ENCODE results near the gene TBC1D2B.
"Not testable (repeated sequence)": the region's sequence is repeated elsewhere in the genome, so short reads cannot be mapped to it uniquely, and the experiment has no call there.

Gene TBC1D2B

GRCh38 chr15:77970813-77971360 is 106.6 kb downstream of the TBC1D2B start:
- H3K18ac ChIP-seq (ENCODE audit: low read length); H3K14ac ChIP-seq (ENCODE audit: low read length); H4K12ac ChIP-seq (ENCODE audit: low read depth, low read length); H3K9me3 ChIP-seq (ENCODE audit: insufficient read depth, low read depth, low read length); H2BK120ac ChIP-seq (ENCODE audit: insufficient read depth, low read length, poor library complexity); H2AFZ ChIP-seq (ENCODE audit: insufficient read depth, low read length, poor library complexity); H2BK12ac ChIP-seq (ENCODE audit: low read length); H3K27me3 ChIP-seq (ENCODE audit: insufficient read depth, low read length); H3K4me3 ChIP-seq (ENCODE audit: low read depth, low read length); H3K4me2 ChIP-seq (ENCODE audit: low read length); DNase-seq; H3K79me1 ChIP-seq (ENCODE audit: low read length); H3K36me3 ChIP-seq (ENCODE audit: control insufficient read depth in 1 of 2, insufficient read depth in 2 of 2, low read length in 2 of 2); H2AK5ac ChIP-seq (ENCODE audit: low read length); H3K4ac ChIP-seq (ENCODE audit: low read depth, low read length); H3K9ac ChIP-seq (ENCODE audit: low read length); H3K79me2 ChIP-seq (ENCODE audit: control insufficient read depth, insufficient read depth, low read length, poor library complexity); H3K23ac ChIP-seq (ENCODE audit: low read length); H4K8ac ChIP-seq (ENCODE audit: low read depth, low read length); H3K27ac ChIP-seq (ENCODE audit: low read depth, low read length); H2BK5ac ChIP-seq (ENCODE audit: low read depth, low read length, poor library complexity); H4K91ac ChIP-seq (ENCODE audit: low read depth, low read length): not testable (repeated sequence)
- peaks cover 18 to 19% of the 10 kb centered on the region in 2 experiments for H3K4me1 ChIP-seq (ENCODE audit: control insufficient read depth in 1 of 2, insufficient read depth in 2 of 2, low read length in 2 of 2)
- WGBS (ENCODE audit: extremely low coverage, insufficient coverage, insufficient read length) = no CpG with 5 or more reads among the region's 4 CpGs

- WGBS (ENCODE audit: extremely low coverage, insufficient coverage, insufficient read length) = no CpG with 5 or more reads among the region's 2 CpGs
- H4K8ac ChIP-seq (ENCODE audit: low read depth, low read length) = no peak overlapping the region
Measured at GRCh38 chr15:77969055-77969454, 108.5 kb downstream of the TBC1D2B start.

GRCh38 chr15:77967798-77968197 is 109.7 kb downstream of the TBC1D2B start:
- H2AFZ ChIP-seq (ENCODE audit: insufficient read depth, low read length, poor library complexity) = no peak overlapping the region
- H2AK5ac ChIP-seq (ENCODE audit: low read length) = no peak overlapping the region
- WGBS (ENCODE audit: extremely low coverage, insufficient coverage, insufficient read length) = no CpG with 5 or more reads among the region's 1 CpG
- no peaks in the 10 kb centered on the region for H3K36me3 ChIP-seq (ENCODE audit: control insufficient read depth in 1 of 2, insufficient read depth in 2 of 2, low read length in 2 of 2)
- no peak for DNase-seq
- H3K27ac ChIP-seq (ENCODE audit: low read depth, low read length) = no peak overlapping the region
- no peak overlapping the region for H3K14ac ChIP-seq (ENCODE audit: low read length)
- no peaks in the 10 kb centered on the region for H3K9me3 ChIP-seq (ENCODE audit: insufficient read depth, low read depth, low read length)
- H3K18ac ChIP-seq (ENCODE audit: low read length) = no peak overlapping the region
- H3K23ac ChIP-seq (ENCODE audit: low read length) = no peak overlapping the region
- H3K4me3 ChIP-seq (ENCODE audit: low read depth, low read length) = no peak overlapping the region
- no peak overlapping the region for H4K91ac ChIP-seq (ENCODE audit: low read depth, low read length)
- no peak overlapping the region for H3K4me2 ChIP-seq (ENCODE audit: low read length)
- H4K8ac ChIP-seq (ENCODE audit: low read depth, low read length) = no peak overlapping the region
- no peak overlapping the region for H2BK120ac ChIP-seq (ENCODE audit: insufficient read depth, low read length, poor library complexity)
- no peak overlapping the region for H4K12ac ChIP-seq (ENCODE audit: low read depth, low read length)
- no peaks in the 10 kb centered on the region for H3K79me2 ChIP-seq (ENCODE audit: control insufficient read depth, insufficient read depth, low read length, poor library complexity)
- H3K27me3 ChIP-seq (ENCODE audit: insufficient read depth, low read length) = no peaks in the 10 kb centered on the region
- no peak overlapping the region for H3K4ac ChIP-seq (ENCODE audit: low read depth, low read length)
- H3K4me1 ChIP-seq (ENCODE audit: control insufficient read depth in 1 of 2, insufficient read depth in 2 of 2, low read length in 2 of 2) = no peaks in the 10 kb centered on the region
- H2BK5ac ChIP-seq (ENCODE audit: low read depth, low read length, poor library complexity) = no peak overlapping the region
- no peak overlapping the region for H3K9ac ChIP-seq (ENCODE audit: low read length)
- no peak overlapping the region for H2BK12ac ChIP-seq (ENCODE audit: low read length)
- no peaks in the 10 kb centered on the region for H3K79me1 ChIP-seq (ENCODE audit: low read length)

More at GRCh38 chr15:77969055-77969454, 108.5 kb downstream of the TBC1D2B start:
- H2AFZ ChIP-seq (ENCODE audit: insufficient read depth, low read length, poor library complexity) = no peak overlapping the region
- H2BK5ac ChIP-seq (ENCODE audit: low read depth, low read length, poor library complexity) = no peak overlapping the region
- H3K9ac ChIP-seq (ENCODE audit: low read length) = no peak overlapping the region
- no peak overlapping the region for H3K18ac ChIP-seq (ENCODE audit: low read length)
- H4K91ac ChIP-seq (ENCODE audit: low read depth, low read length) = no peak overlapping the region
- H3K79me1 ChIP-seq (ENCODE audit: low read length) = no peaks in the 10 kb centered on the region
- H4K12ac ChIP-seq (ENCODE audit: low read depth, low read length) = no peak overlapping the region
- H3K4me1 ChIP-seq (ENCODE audit: control insufficient read depth in 1 of 2, insufficient read depth in 2 of 2, low read length in 2 of 2) = peaks cover 4% of the 10 kb centered on the region in 2 experiments
- no peaks in the 10 kb centered on the region for H3K79me2 ChIP-seq (ENCODE audit: control insufficient read depth, insufficient read depth, low read length, poor library complexity)
- H3K4me3 ChIP-seq (ENCODE audit: low read depth, low read length) = no peak overlapping the region
- H3K27me3 ChIP-seq (ENCODE audit: insufficient read depth, low read length) = no peaks in the 10 kb centered on the region
- no peak overlapping the region for H3K14ac ChIP-seq (ENCODE audit: low read length)
- H2AK5ac ChIP-seq (ENCODE audit: low read length) = no peak overlapping the region
- DNase-seq = no peak
- H3K9me3 ChIP-seq (ENCODE audit: insufficient read depth, low read depth, low read length) = no peaks in the 10 kb centered on the region
- no peaks in the 10 kb centered on the region for H3K36me3 ChIP-seq (ENCODE audit: control insufficient read depth in 1 of 2, insufficient read depth in 2 of 2, low read length in 2 of 2)
- no peak overlapping the region for H3K4me2 ChIP-seq (ENCODE audit: low read length)
- H2BK12ac ChIP-seq (ENCODE audit: low read length) = no peak overlapping the region
- no peak overlapping the region for H3K23ac ChIP-seq (ENCODE audit: low read length)
- no peak overlapping the region for H3K27ac ChIP-seq (ENCODE audit: low read depth, low read length)
- no peak overlapping the region for H2BK120ac ChIP-seq (ENCODE audit: insufficient read depth, low read length, poor library complexity)
- H3K4ac ChIP-seq (ENCODE audit: low read depth, low read length) = no peak overlapping the region

- H4K91ac ChIP-seq (ENCODE audit: low read depth, low read length); DNase-seq; H3K4me2 ChIP-seq (ENCODE audit: low read length); H3K4me3 ChIP-seq (ENCODE audit: low read depth, low read length); H2AK5ac ChIP-seq (ENCODE audit: low read length); H3K23ac ChIP-seq (ENCODE audit: low read length); H2BK120ac ChIP-seq (ENCODE audit: insufficient read depth, low read length, poor library complexity); H4K12ac ChIP-seq (ENCODE audit: low read depth, low read length); H3K79me2 ChIP-seq (ENCODE audit: control insufficient read depth, insufficient read depth, low read length, poor library complexity); H3K9ac ChIP-seq (ENCODE audit: low read length); H2BK5ac ChIP-seq (ENCODE audit: low read depth, low read length, poor library complexity); H3K36me3 ChIP-seq (ENCODE audit: control insufficient read depth in 1 of 2, insufficient read depth in 2 of 2, low read length in 2 of 2); H3K4ac ChIP-seq (ENCODE audit: low read depth, low read length); H3K27ac ChIP-seq (ENCODE audit: low read depth, low read length); H3K18ac ChIP-seq (ENCODE audit: low read length); H3K9me3 ChIP-seq (ENCODE audit: insufficient read depth, low read depth, low read length); H2AFZ ChIP-seq (ENCODE audit: insufficient read depth, low read length, poor library complexity); H2BK12ac ChIP-seq (ENCODE audit: low read length); H3K27me3 ChIP-seq (ENCODE audit: insufficient read depth, low read length); H3K79me1 ChIP-seq (ENCODE audit: low read length); H3K4me1 ChIP-seq (ENCODE audit: control insufficient read depth in 1 of 2, insufficient read depth in 2 of 2, low read length in 2 of 2); H3K14ac ChIP-seq (ENCODE audit: low read length); H4K8ac ChIP-seq (ENCODE audit: low read depth, low read length): not testable (repeated sequence)
- WGBS (ENCODE audit: extremely low coverage, insufficient coverage, insufficient read length) = no CpG with 5 or more reads among the region's 5 CpGs
Measured at GRCh38 chr15:77967235-77967615, 110.3 kb downstream of the TBC1D2B start.

Data from trophoblast cell (in vitro differentiated cells and primary cell).